ENCODE measurements around the gene SHISAL1. TPM values are rescaled to one million over a fixed set of nuclear protein-coding genes. Genes with fewer than 3 reads are reported as not detected.
"Not testable (repeated sequence)": the region's sequence is repeated elsewhere in the genome, so short reads cannot be mapped to it uniquely, and the experiment has no call there.

The SHISAL1 gene
- total RNA-seq, 1 donor from 2014 or later: 5.0 TPM

- TF ChIP-seq CTCF (IDR thresholded peaks at IDR 0.05): no peak
- Mint-ChIP-seq H3K9me3 (ENCODE audit: unreplicated experiment) (no peaks in the 10 kb centered on the region), H3K27ac (ENCODE audit: unreplicated experiment) (peak overlapping the region; percentile 27), H3K27me3 (ENCODE audit: unreplicated experiment) (no peaks in the 10 kb centered on the region), H3K4me3 (ENCODE audit: unreplicated experiment) (no peak overlapping the region), H3K4me1 (ENCODE audit: unreplicated experiment) (peaks cover 45% of the 10 kb centered on the region), H3K36me3 (ENCODE audit: unreplicated experiment) (no peaks in the 10 kb centered on the region)
- DNase-seq (ENCODE audit: extremely low spot score, unreplicated experiment): no peak
Observed at GRCh38 chr22:44305888-44306287, 6.9 kb downstream of the SHISAL1 start.

GRCh38 chr22:44305455-44305854 is 7.3 kb downstream of the SHISAL1 start:
- no peak overlapping the region for H3K27ac Mint-ChIP-seq (ENCODE audit: unreplicated experiment)
- no peak overlapping the region for H3K4me3 Mint-ChIP-seq (ENCODE audit: unreplicated experiment)
- peaks cover 41% of the 10 kb centered on the region for H3K4me1 Mint-ChIP-seq (ENCODE audit: unreplicated experiment)
- H3K9me3 Mint-ChIP-seq (ENCODE audit: unreplicated experiment): no peaks in the 10 kb centered on the region
- no peaks in the 10 kb centered on the region for H3K36me3 Mint-ChIP-seq (ENCODE audit: unreplicated experiment)
- H3K27me3 Mint-ChIP-seq (ENCODE audit: unreplicated experiment): no peaks in the 10 kb centered on the region
- DNase-seq (ENCODE audit: extremely low spot score, unreplicated experiment): no peak
- no peak for TF ChIP-seq CTCF (IDR thresholded peaks at IDR 0.05)

- Mint-ChIP-seq H3K4me3 (ENCODE audit: unreplicated experiment) (no peak overlapping the region), H3K36me3 (ENCODE audit: unreplicated experiment) (no peaks in the 10 kb centered on the region), H3K27me3 (ENCODE audit: unreplicated experiment) (no peaks in the 10 kb centered on the region), H3K9me3 (ENCODE audit: unreplicated experiment) (no peaks in the 10 kb centered on the region), H3K4me1 (ENCODE audit: unreplicated experiment) (peaks cover 37% of the 10 kb centered on the region), H3K27ac (ENCODE audit: unreplicated experiment) (no peak overlapping the region)
- TF ChIP-seq CTCF (IDR thresholded peaks at IDR 0.05): no peak
- no peak for DNase-seq (ENCODE audit: extremely low spot score, unreplicated experiment)
Observed at GRCh38 chr22:44304911-44305310, 7.8 kb downstream of the SHISAL1 start.

GRCh38 chr22:44304354-44304753 is 8.4 kb downstream of the SHISAL1 start:
- no peak for DNase-seq (ENCODE audit: extremely low spot score, unreplicated experiment)
- no peaks in the 10 kb centered on the region for H3K9me3 Mint-ChIP-seq (ENCODE audit: unreplicated experiment)
- H3K27ac Mint-ChIP-seq (ENCODE audit: unreplicated experiment): no peak overlapping the region
- H3K36me3 Mint-ChIP-seq (ENCODE audit: unreplicated experiment): no peaks in the 10 kb centered on the region
- H3K27me3 Mint-ChIP-seq (ENCODE audit: unreplicated experiment): no peaks in the 10 kb centered on the region
- no peak overlapping the region for H3K4me3 Mint-ChIP-seq (ENCODE audit: unreplicated experiment)
- H3K4me1 Mint-ChIP-seq (ENCODE audit: unreplicated experiment): peaks cover 32% of the 10 kb centered on the region
- TF ChIP-seq CTCF (IDR thresholded peaks at IDR 0.05): no peak

- peaks cover 17% of the 10 kb centered on the region for H3K4me1 Mint-ChIP-seq (ENCODE audit: unreplicated experiment)
- H3K27me3 Mint-ChIP-seq (ENCODE audit: unreplicated experiment); DNase-seq (ENCODE audit: extremely low spot score, unreplicated experiment); H3K36me3 Mint-ChIP-seq (ENCODE audit: unreplicated experiment); H3K9me3 Mint-ChIP-seq (ENCODE audit: unreplicated experiment); H3K27ac Mint-ChIP-seq (ENCODE audit: unreplicated experiment); H3K4me3 Mint-ChIP-seq (ENCODE audit: unreplicated experiment): not testable (repeated sequence)
Observed at GRCh38 chr22:44302363-44302762, 10.4 kb downstream of the SHISAL1 start.

- Mint-ChIP-seq H3K36me3 (ENCODE audit: unreplicated experiment) (no peaks in the 10 kb centered on the region), H3K4me1 (ENCODE audit: unreplicated experiment) (peaks cover 16% of the 10 kb centered on the region), H3K27ac (ENCODE audit: unreplicated experiment) (no peak overlapping the region), H3K4me3 (ENCODE audit: unreplicated experiment) (no peak overlapping the region), H3K9me3 (ENCODE audit: unreplicated experiment) (no peaks in the 10 kb centered on the region), H3K27me3 (ENCODE audit: unreplicated experiment) (no peaks in the 10 kb centered on the region)
- TF ChIP-seq CTCF (IDR thresholded peaks at IDR 0.05): no peak
- no peak for DNase-seq (ENCODE audit: extremely low spot score, unreplicated experiment)
Observed at GRCh38 chr22:44301039-44301438, 11.7 kb downstream of the SHISAL1 start.
